ENCODE measurements around the gene PITPNB. TPM values are rescaled to one million over a fixed set of nuclear protein-coding genes. Genes with fewer than 3 reads are reported as not detected.
A peak's percentile ranks its signal among the peaks of the same experiment; 100 is the strongest.

The PITPNB gene
- polyA plus RNA-seq, 2 donors, result 22.1 to 39.8 TPM

DNA sequence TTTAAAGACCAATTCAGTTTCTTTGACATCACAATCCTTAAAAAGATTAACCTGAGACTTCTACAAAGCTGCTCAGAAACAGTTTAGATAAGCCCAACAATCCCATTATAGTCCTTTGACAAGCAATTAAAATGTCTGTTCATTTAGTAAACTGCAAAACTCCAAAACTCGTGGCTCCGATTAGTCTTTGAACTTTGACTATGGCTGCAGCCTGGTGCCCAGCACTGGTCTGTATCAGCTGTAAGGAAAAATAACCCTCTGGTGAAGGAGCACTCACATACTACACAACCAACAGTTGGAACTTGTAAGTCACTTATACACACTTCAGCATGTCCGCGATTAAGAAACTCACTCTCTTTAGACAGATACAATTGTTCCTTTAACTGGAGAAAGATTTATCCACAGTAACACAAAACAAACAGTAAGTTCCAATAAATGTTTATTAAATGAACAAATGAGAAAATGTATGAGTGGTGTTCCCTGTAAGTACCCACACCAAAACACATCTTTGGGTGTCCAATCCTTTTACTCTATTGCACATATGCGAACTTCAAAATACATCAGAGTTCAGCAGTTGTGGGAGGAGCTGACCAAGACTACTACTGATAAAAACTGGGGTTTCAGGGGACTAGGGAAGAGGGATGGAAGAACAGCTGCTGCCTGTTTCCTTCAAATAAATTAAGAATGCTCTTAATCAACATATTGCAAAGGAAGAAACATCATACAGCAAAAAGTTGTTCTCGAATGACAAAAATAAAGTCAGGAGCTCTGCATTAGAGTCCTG, 36.4 kb downstream of the PITPNB start:
- H3K27me3 ChIP-seq (ENCODE audit: control insufficient read depth in 1 of 2, insufficient read depth in 2 of 2, low read length in 2 of 2), result no peaks in the 10 kb centered on the region
- no peaks in the 10 kb centered on the region for H3K9me3 ChIP-seq (ENCODE audit: control insufficient read depth in 2 of 2, insufficient read depth in 1 of 2, low read depth in 1 of 2, low read length in 1 of 2)
- peaks cover 0 to 8% of the 10 kb centered on the region in 2 donors for H3K36me3 ChIP-seq (ENCODE audit: control insufficient read depth in 2 of 2, insufficient read depth in 2 of 2, low read length in 1 of 2)
- H3K27ac ChIP-seq (ENCODE audit: low read depth in 2 of 2, low read length in 1 of 2), result peak overlapping the region in 1 of 2 donors; percentile 30
- WGBS, 2 donors, result 71 to 75% methylated on average over 6 of the region's 6 CpGs
- peaks cover 0 to 4% of the 10 kb centered on the region in 2 donors for H3K4me1 ChIP-seq (ENCODE audit: control insufficient read depth in 2 of 2, insufficient read depth in 2 of 2, low read length in 1 of 2)
- H3K4me3 ChIP-seq (ENCODE audit: low read depth in 1 of 2, low read length in 2 of 2), result no peak overlapping the region

GRCh38 chr22:27881421-27881820, 37.6 kb downstream of the PITPNB start:
- Histone ChIP-seq H3K9me3 (ENCODE audit: control insufficient read depth in 2 of 2, insufficient read depth in 1 of 2, low read depth in 1 of 2, low read length in 1 of 2) (no peaks in the 10 kb centered on the region), H3K4me1 (ENCODE audit: control insufficient read depth in 2 of 2, insufficient read depth in 2 of 2, low read length in 1 of 2) (peaks cover 0 to 4% of the 10 kb centered on the region in 2 donors), H3K27ac (ENCODE audit: low read depth in 2 of 2, low read length in 1 of 2) (peak overlapping the region in 1 of 2 donors; percentile 6), H3K36me3 (ENCODE audit: control insufficient read depth in 2 of 2, insufficient read depth in 2 of 2, low read length in 1 of 2) (peaks cover 0 to 8% of the 10 kb centered on the region in 2 donors), H3K27me3 (ENCODE audit: control insufficient read depth in 1 of 2, insufficient read depth in 2 of 2, low read length in 2 of 2) (no peaks in the 10 kb centered on the region), H3K4me3 (ENCODE audit: low read depth in 1 of 2, low read length in 2 of 2) (no peak overlapping the region)
- 20 to 21% methylated on average over 3 of the region's 3 CpGs for WGBS, 2 donors

DNA sequence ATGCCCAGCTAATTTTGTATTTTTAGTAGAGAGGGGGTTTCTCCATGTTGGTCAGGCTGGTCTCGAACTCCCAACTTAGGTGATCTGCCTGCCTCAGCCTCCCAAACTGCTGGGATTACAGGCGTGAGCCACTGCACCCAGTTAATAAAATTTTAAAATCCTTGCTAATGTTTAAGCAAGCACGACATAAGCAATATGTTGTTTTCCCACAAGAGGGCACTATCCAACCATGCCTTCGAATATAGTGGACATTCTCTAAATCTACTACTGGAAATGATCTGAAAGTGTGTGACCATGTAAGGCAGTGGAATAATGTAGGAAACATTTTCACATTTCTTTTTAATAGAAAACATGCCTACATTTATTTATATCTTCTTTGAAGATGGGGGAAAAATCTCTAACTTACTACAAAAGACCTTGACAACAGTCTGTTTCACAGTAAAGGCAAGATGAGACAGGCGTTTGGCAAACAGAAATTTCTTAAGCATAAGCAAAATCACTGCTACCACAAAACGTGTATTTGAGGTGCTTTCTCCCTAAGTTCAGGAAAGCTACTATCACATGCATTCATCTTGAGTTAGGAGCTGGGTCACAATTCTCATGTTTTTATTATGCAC, 38.2 kb downstream of the PITPNB start:
- Histone ChIP-seq H3K27me3 (ENCODE audit: control insufficient read depth in 1 of 2, insufficient read depth in 2 of 2, low read length in 2 of 2) (no peaks in the 10 kb centered on the region), H3K9me3 (ENCODE audit: control insufficient read depth in 2 of 2, insufficient read depth in 1 of 2, low read depth in 1 of 2, low read length in 1 of 2) (no peaks in the 10 kb centered on the region), H3K4me3 (ENCODE audit: low read depth in 1 of 2, low read length in 2 of 2) (no peak overlapping the region), H3K36me3 (ENCODE audit: control insufficient read depth in 2 of 2, insufficient read depth in 2 of 2, low read length in 1 of 2) (peaks cover 0 to 8% of the 10 kb centered on the region in 2 donors), H3K27ac (ENCODE audit: low read depth in 2 of 2, low read length in 1 of 2) (peak overlapping the region in 1 of 2 donors; percentile 6), H3K4me1 (ENCODE audit: control insufficient read depth in 2 of 2, insufficient read depth in 2 of 2, low read length in 1 of 2) (peaks cover 0 to 4% of the 10 kb centered on the region in 2 donors)
- WGBS, 2 donors, result 18 to 27% methylated on average over 6 of the region's 6 CpGs

DNA sequence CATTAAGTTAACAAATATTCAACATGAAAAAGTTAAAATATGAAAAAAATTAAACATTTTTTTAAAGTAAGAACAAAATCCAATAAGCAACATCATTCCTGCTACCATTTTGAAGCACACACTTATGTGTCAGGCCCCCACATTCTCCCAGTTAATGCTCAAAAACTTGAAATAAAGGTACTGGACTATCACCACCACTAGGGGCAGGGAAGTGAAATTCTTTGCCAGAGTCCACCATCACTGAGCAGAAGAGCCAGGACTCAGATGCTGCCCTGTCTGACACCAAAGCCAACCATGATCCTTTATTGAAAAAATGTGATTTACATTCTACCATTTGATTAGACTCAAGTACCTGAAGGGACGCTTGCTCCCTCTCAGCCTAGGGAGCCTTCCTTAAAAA, 39.1 kb downstream of the PITPNB start:
- H3K27me3 ChIP-seq (ENCODE audit: control insufficient read depth in 1 of 2, insufficient read depth in 2 of 2, low read length in 2 of 2), result no peaks in the 10 kb centered on the region
- WGBS, 2 donors, result 93 to 97% methylated on average over 1 of the region's 1 CpG
- H3K4me1 ChIP-seq (ENCODE audit: control insufficient read depth in 2 of 2, insufficient read depth in 2 of 2, low read length in 1 of 2), result peaks cover 0 to 4% of the 10 kb centered on the region in 2 donors
- H3K9me3 ChIP-seq (ENCODE audit: control insufficient read depth in 2 of 2, insufficient read depth in 1 of 2, low read depth in 1 of 2, low read length in 1 of 2), result no peaks in the 10 kb centered on the region
- no peak overlapping the region for H3K4me3 ChIP-seq (ENCODE audit: low read depth in 1 of 2, low read length in 2 of 2)
- no peak overlapping the region for H3K27ac ChIP-seq (ENCODE audit: low read depth in 2 of 2, low read length in 1 of 2)
- H3K36me3 ChIP-seq (ENCODE audit: control insufficient read depth in 2 of 2, insufficient read depth in 2 of 2, low read length in 1 of 2), result peaks cover 0 to 8% of the 10 kb centered on the region in 2 donors

DNA sequence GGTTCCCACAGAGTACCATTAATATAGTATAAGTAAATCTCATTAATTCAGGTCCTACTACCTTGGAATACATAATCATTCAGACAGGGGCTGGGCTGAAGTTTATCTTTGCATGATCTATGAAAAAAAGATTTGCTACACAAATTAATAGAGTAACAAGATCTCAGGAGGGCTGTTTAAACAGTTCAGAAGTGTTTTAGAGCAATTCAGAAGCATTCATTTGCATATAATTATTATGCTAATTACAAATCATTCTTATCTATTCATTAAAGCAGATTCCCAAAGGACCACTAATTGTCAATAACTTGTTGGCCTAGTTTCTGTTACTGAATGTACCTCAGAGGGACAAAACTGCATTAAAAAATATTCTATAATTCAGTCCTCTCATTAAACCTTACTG, 40.5 kb downstream of the PITPNB start:
- Histone ChIP-seq H3K36me3 (ENCODE audit: control insufficient read depth in 2 of 2, insufficient read depth in 2 of 2, low read length in 1 of 2) (peaks cover 0 to 1% of the 10 kb centered on the region in 2 donors), H3K9me3 (ENCODE audit: control insufficient read depth in 2 of 2, insufficient read depth in 1 of 2, low read depth in 1 of 2, low read length in 1 of 2) (no peaks in the 10 kb centered on the region), H3K4me3 (ENCODE audit: low read depth in 1 of 2, low read length in 2 of 2) (no peak overlapping the region), H3K27ac (ENCODE audit: low read depth in 2 of 2, low read length in 1 of 2) (no peak overlapping the region), H3K4me1 (ENCODE audit: control insufficient read depth in 2 of 2, insufficient read depth in 2 of 2, low read length in 1 of 2) (peaks cover 0 to 2% of the 10 kb centered on the region in 2 donors), H3K27me3 (ENCODE audit: control insufficient read depth in 1 of 2, insufficient read depth in 2 of 2, low read length in 2 of 2) (no peaks in the 10 kb centered on the region)

GRCh38 chr22:27877501-27877900, 41.6 kb downstream of the PITPNB start:
- Histone ChIP-seq H3K9me3 (ENCODE audit: control insufficient read depth in 2 of 2, insufficient read depth in 1 of 2, low read depth in 1 of 2, low read length in 1 of 2) (no peaks in the 10 kb centered on the region), H3K4me3 (ENCODE audit: low read depth in 1 of 2, low read length in 2 of 2) (no peak overlapping the region), H3K4me1 (ENCODE audit: control insufficient read depth in 2 of 2, insufficient read depth in 2 of 2, low read length in 1 of 2) (no peaks in the 10 kb centered on the region), H3K27ac (ENCODE audit: low read depth in 2 of 2, low read length in 1 of 2) (no peak overlapping the region), H3K36me3 (ENCODE audit: control insufficient read depth in 2 of 2, insufficient read depth in 2 of 2, low read length in 1 of 2) (no peaks in the 10 kb centered on the region), H3K27me3 (ENCODE audit: control insufficient read depth in 1 of 2, insufficient read depth in 2 of 2, low read length in 2 of 2) (no peaks in the 10 kb centered on the region)
- WGBS, 2 donors, result 69% methylated on average over 2 of the region's 2 CpGs

GRCh38 chr22:27876684-27877083, 42.4 kb downstream of the PITPNB start:
- no peaks in the 10 kb centered on the region for H3K9me3 ChIP-seq (ENCODE audit: control insufficient read depth in 2 of 2, insufficient read depth in 1 of 2, low read depth in 1 of 2, low read length in 1 of 2)
- H3K27me3 ChIP-seq (ENCODE audit: control insufficient read depth in 1 of 2, insufficient read depth in 2 of 2, low read length in 2 of 2), result no peaks in the 10 kb centered on the region
- peaks cover 0 to 1% of the 10 kb centered on the region in 2 donors for H3K36me3 ChIP-seq (ENCODE audit: control insufficient read depth in 2 of 2, insufficient read depth in 2 of 2, low read length in 1 of 2)
- H3K4me3 ChIP-seq (ENCODE audit: low read depth in 1 of 2, low read length in 2 of 2), result no peak overlapping the region
- 11 to 43% methylated on average over 1 of the region's 1 CpG for WGBS, 2 donors
- no peak overlapping the region for H3K27ac ChIP-seq (ENCODE audit: low read depth in 2 of 2, low read length in 1 of 2)
- no peaks in the 10 kb centered on the region for H3K4me1 ChIP-seq (ENCODE audit: control insufficient read depth in 2 of 2, insufficient read depth in 2 of 2, low read length in 1 of 2)

DNA sequence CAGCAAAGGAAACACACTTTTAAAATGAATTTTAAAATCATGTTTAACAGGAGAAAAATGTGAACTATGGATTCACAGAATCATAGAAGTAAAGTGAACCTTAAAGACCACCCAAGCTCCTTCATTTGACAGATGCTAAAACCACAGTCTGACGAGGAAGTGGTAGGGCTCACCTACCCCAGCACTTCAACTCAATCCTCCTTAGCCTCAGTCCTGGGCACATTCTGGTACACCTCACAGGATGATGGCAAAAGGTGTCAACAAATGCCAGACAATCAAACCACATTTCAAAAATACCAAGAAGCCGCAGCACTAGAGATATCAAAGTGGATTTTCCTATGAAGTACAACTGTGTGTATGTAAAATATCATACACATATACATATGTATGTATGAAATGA, 43.1 kb downstream of the PITPNB start:
- H3K27ac ChIP-seq (ENCODE audit: low read depth in 2 of 2, low read length in 1 of 2), result peak overlapping the region in 1 of 2 donors; percentile 22
- no peaks in the 10 kb centered on the region for H3K9me3 ChIP-seq (ENCODE audit: control insufficient read depth in 2 of 2, insufficient read depth in 1 of 2, low read depth in 1 of 2, low read length in 1 of 2)
- H3K27me3 ChIP-seq (ENCODE audit: control insufficient read depth in 1 of 2, insufficient read depth in 2 of 2, low read length in 2 of 2), result no peaks in the 10 kb centered on the region
- no peak overlapping the region for H3K4me3 ChIP-seq (ENCODE audit: low read depth in 1 of 2, low read length in 2 of 2)
- 71 to 81% methylated on average over 2 of the region's 2 CpGs for WGBS, 2 donors
- H3K36me3 ChIP-seq (ENCODE audit: control insufficient read depth in 2 of 2, insufficient read depth in 2 of 2, low read length in 1 of 2), result peaks cover 0 to 2% of the 10 kb centered on the region in 2 donors
- H3K4me1 ChIP-seq (ENCODE audit: control insufficient read depth in 2 of 2, insufficient read depth in 2 of 2, low read length in 1 of 2), result no peaks in the 10 kb centered on the region

GRCh38 chr22:27874764-27875163, 44.3 kb downstream of the PITPNB start:
- H3K4me3 ChIP-seq (ENCODE audit: low read depth in 1 of 2, low read length in 2 of 2), result no peak overlapping the region
- no peaks in the 10 kb centered on the region for H3K4me1 ChIP-seq (ENCODE audit: control insufficient read depth in 2 of 2, insufficient read depth in 2 of 2, low read length in 1 of 2)
- H3K27me3 ChIP-seq (ENCODE audit: control insufficient read depth in 1 of 2, insufficient read depth in 2 of 2, low read length in 2 of 2), result no peaks in the 10 kb centered on the region
- peaks cover 0 to 2% of the 10 kb centered on the region in 2 donors for H3K36me3 ChIP-seq (ENCODE audit: control insufficient read depth in 2 of 2, insufficient read depth in 2 of 2, low read length in 1 of 2)
- no peak overlapping the region for H3K27ac ChIP-seq (ENCODE audit: low read depth in 2 of 2, low read length in 1 of 2)
- no peaks in the 10 kb centered on the region for H3K9me3 ChIP-seq (ENCODE audit: control insufficient read depth in 2 of 2, insufficient read depth in 1 of 2, low read depth in 1 of 2, low read length in 1 of 2)
- WGBS, 2 donors, result 62 to 67% methylated on average over 3 of the region's 3 CpGs
